IPS-15b (cell line): ENCODE results near the gene PCDHGB3.
A peak's percentile ranks its signal among the peaks of the same experiment; 100 is the strongest.
"Not testable (repeated sequence)": the region's sequence is repeated elsewhere in the genome, so short reads cannot be mapped to it uniquely, and the experiment has no call there.

Experiments
- H3K27me3 ChIP-seq: one replicate; pipeline ENCODE4 v1.6.1; 2013; ENCODE audit warnings: low read length; ENCODE audit not compliant: control insufficient read depth, insufficient read depth
- H3K36me3 ChIP-seq: one replicate; pipeline ENCODE4 v1.6.1; 2013; ENCODE audit warnings: low read length; ENCODE audit not compliant: control insufficient read depth, insufficient read depth
- H3K4me1 ChIP-seq: one replicate; pipeline ENCODE4 v1.6.1; 2013; ENCODE audit warnings: mild to moderate bottlenecking, low read length; ENCODE audit not compliant: control insufficient read depth, insufficient read depth
- H3K4me3 ChIP-seq: one replicate; pipeline ENCODE4 v1.5.1; 2013; ENCODE audit warnings: low read depth, low read length
- H3K9ac ChIP-seq: one replicate; pipeline ENCODE4 v1.6.1; 2013; ENCODE audit warnings: low read depth, mild to moderate bottlenecking, low read length
- H3K9me3 ChIP-seq: one replicate; pipeline ENCODE4 v1.6.1; 2013; ENCODE audit warnings: mild to moderate bottlenecking, low read length; ENCODE audit not compliant: control insufficient read depth, insufficient read depth

The PCDHGB3 gene

DNA sequence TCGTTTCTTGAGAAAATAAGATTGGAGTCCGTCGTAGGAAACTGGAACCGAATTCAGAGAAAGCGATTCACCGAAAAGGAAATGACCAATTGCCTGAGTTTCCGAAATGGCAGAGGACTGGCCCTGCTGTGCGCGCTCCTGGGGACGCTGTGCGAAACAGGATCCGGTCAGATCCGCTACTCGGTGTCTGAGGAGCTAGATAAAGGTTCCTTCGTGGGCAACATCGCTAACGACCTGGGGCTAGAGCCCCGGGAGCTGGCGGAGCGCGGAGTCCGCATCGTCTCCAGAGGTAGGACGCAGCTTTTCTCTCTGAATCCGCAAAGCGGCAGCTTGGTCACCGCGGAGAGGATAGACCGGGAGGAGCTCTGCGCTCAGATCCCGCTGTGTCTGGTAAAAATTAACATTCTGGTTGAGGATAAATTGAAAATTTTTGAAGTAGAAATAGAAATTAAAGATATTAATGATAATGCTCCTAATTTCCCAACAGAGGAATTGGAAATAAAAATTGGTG lies 26.0 kb upstream of the PCDHGB3 start:
- Histone ChIP-seq H3K4me1 (no peaks in the 10 kb centered on the region), H3K27me3 (no peaks in the 10 kb centered on the region), H3K9ac (no peak overlapping the region), H3K36me3 (no peaks in the 10 kb centered on the region), H3K4me3 (no peak overlapping the region), H3K9me3 (peaks cover 13% of the 10 kb centered on the region)

- no peaks in the 10 kb centered on the region for H3K4me1 ChIP-seq
- peaks cover 8% of the 10 kb centered on the region for H3K9me3 ChIP-seq
- H3K27me3 ChIP-seq: no peaks in the 10 kb centered on the region
- no peaks in the 10 kb centered on the region for H3K36me3 ChIP-seq
- no peak overlapping the region for H3K4me3 ChIP-seq
- no peak overlapping the region for H3K9ac ChIP-seq
These were observed 24.7 kb upstream of the PCDHGB3 start for GRCh38 chr5:141345327-141345726.

DNA sequence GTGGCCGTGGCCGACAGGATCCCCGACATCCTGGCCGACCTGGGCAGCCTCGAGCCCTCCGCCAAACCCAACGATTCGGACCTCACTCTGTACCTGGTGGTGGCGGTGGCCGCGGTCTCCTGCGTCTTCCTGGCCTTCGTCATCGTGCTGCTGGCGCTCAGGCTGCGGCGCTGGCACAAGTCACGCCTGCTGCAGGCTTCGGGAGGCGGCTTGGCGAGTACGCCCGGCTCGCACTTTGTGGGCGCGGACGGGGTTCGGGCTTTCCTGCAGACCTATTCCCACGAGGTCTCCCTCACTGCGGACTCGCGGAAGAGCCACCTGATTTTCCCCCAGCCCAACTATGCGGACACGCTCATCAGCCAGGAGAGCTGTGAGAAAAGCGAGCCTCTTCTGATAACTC lies 24.0 kb upstream of the PCDHGB3 start:
- not testable (repeated sequence) for H3K36me3 ChIP-seq, H3K27me3 ChIP-seq, H3K9me3 ChIP-seq, H3K4me3 ChIP-seq, H3K9ac ChIP-seq, H3K4me1 ChIP-seq

- Histone ChIP-seq H3K36me3 (no peaks in the 10 kb centered on the region), H3K9ac (peak within 1 kb of the TSS; percentile 37), H3K4me3 (peak within 1 kb of the TSS; percentile 41), H3K27me3 (no peaks in the 10 kb centered on the region), H3K9me3 (peaks cover under 1% of the 10 kb centered on the region), H3K4me1 (no peaks in the 10 kb centered on the region)
These were observed 20.0 kb upstream of the PCDHGB3 start, which contains the start of gene PCDHGB1 for GRCh38 chr5:141349917-141350619. Gene PCDHGB1, plus strand, starts transcription at chr5:141350099. Its CDS starts 162 bp downstream, at chr5:141350261.

DNA sequence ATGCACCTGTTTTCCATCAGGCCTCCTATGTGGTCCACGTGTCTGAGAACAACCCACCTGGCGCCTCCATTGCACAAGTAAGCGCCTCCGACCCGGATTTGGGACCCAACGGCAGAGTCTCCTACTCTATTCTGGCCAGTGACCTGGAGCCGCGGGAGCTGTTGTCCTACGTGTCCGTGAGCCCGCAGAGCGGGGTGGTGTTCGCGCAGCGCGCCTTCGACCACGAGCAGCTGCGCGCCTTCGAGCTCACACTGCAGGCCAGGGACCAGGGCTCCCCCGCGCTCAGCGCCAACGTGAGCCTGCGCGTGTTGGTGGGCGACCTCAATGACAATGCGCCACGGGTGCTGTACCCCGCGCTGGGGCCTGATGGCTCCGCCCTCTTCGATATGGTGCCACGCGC lies 18.5 kb upstream of the PCDHGB3 start:
- Histone ChIP-seq H3K4me3 (no peak overlapping the region), H3K9me3 (peaks cover 3% of the 10 kb centered on the region), H3K36me3 (no peaks in the 10 kb centered on the region), H3K9ac (no peak overlapping the region), H3K27me3 (no peaks in the 10 kb centered on the region), H3K4me1 (no peaks in the 10 kb centered on the region)

- Histone ChIP-seq H3K9ac (no peak within 1 kb of the TSS), H3K27me3 (no peaks in the 10 kb centered on the region), H3K4me3 (no peak within 1 kb of the TSS), H3K36me3 (no peaks in the 10 kb centered on the region), H3K4me1 (no peaks in the 10 kb centered on the region), H3K9me3 (peaks cover 3% of the 10 kb centered on the region)
These were observed 15.1 kb upstream of the PCDHGB3 start, which contains the start of gene PCDHGA4 for GRCh38 chr5:141354900-141355469. Gene PCDHGA4, plus strand, starts transcription at chr5:141355021. Its CDS starts 87 bp downstream, at chr5:141355108.

GRCh38 chr5:141355641-141356040 lies 14.4 kb upstream of the PCDHGB3 start:
- H3K4me3 ChIP-seq: no peak overlapping the region
- H3K36me3 ChIP-seq: no peaks in the 10 kb centered on the region
- no peaks in the 10 kb centered on the region for H3K4me1 ChIP-seq
- H3K9me3 ChIP-seq: peaks cover 3% of the 10 kb centered on the region
- no peak overlapping the region for H3K9ac ChIP-seq
- H3K27me3 ChIP-seq: no peaks in the 10 kb centered on the region

- H3K4me1 ChIP-seq: no peaks in the 10 kb centered on the region
- H3K27me3 ChIP-seq: no peaks in the 10 kb centered on the region
- H3K9ac ChIP-seq: no peak overlapping the region
- H3K9me3 ChIP-seq: peaks cover 3% of the 10 kb centered on the region
- no peak overlapping the region for H3K4me3 ChIP-seq
- H3K36me3 ChIP-seq: no peaks in the 10 kb centered on the region
These were observed 13.9 kb upstream of the PCDHGB3 start for GRCh38 chr5:141356133-141356532.

GRCh38 chr5:141356950-141357349 lies 13.1 kb upstream of the PCDHGB3 start:
- no peak overlapping the region for H3K4me3 ChIP-seq
- H3K27me3 ChIP-seq: no peaks in the 10 kb centered on the region
- H3K9me3 ChIP-seq: peaks cover 3% of the 10 kb centered on the region
- H3K9ac ChIP-seq: no peak overlapping the region
- no peaks in the 10 kb centered on the region for H3K36me3 ChIP-seq
- H3K4me1 ChIP-seq: no peaks in the 10 kb centered on the region

GRCh38 chr5:141359790-141360426 lies 10.1 kb upstream of the PCDHGB3 start, which contains the start of gene PCDHGB2:
Gene PCDHGB2, plus strand, starts transcription at chr5:141359994. Its CDS starts 142 bp downstream, at chr5:141360136.
- H3K27me3 ChIP-seq: no peaks in the 10 kb centered on the region
- peaks cover 7% of the 10 kb centered on the region for H3K9me3 ChIP-seq
- no peaks in the 10 kb centered on the region for H3K4me1 ChIP-seq
- H3K36me3 ChIP-seq: no peaks in the 10 kb centered on the region
- H3K4me3 ChIP-seq: peak within 1 kb of the TSS; percentile 37
- no peak within 1 kb of the TSS for H3K9ac ChIP-seq

GRCh38 chr5:141360685-141361084 lies 9.4 kb upstream of the PCDHGB3 start:
- no peaks in the 10 kb centered on the region for H3K36me3 ChIP-seq
- no peak overlapping the region for H3K9ac ChIP-seq
- H3K4me3 ChIP-seq: no peak overlapping the region
- no peaks in the 10 kb centered on the region for H3K4me1 ChIP-seq
- H3K9me3 ChIP-seq: peaks cover 8% of the 10 kb centered on the region
- H3K27me3 ChIP-seq: no peaks in the 10 kb centered on the region
